Endothelial cell (in vitro differentiated cells): ENCODE data around the gene SLC25A13. TPM values are rescaled to one million over a fixed set of nuclear protein-coding genes. Genes with fewer than 3 reads are reported as not detected.

Source experiments
- DNase-seq: peaks from one replicate; pipeline ENCODE4 v3.0.0; 2021; ENCODE audit warnings: low spot score
- H3K27ac Mint-ChIP-seq: one replicate; pipeline ENCODE4 v1.8.0; 2021; ENCODE audit warnings: mixed read lengths, inconsistent platforms; ENCODE audit not compliant: unreplicated experiment
- H3K27me3 Mint-ChIP-seq: one replicate; pipeline ENCODE4 v1.8.0; 2021; ENCODE audit warnings: mild to moderate bottlenecking, moderate library complexity, mixed read lengths, inconsistent platforms; ENCODE audit not compliant: unreplicated experiment
- H3K36me3 Mint-ChIP-seq: one replicate; pipeline ENCODE4 v1.8.0; 2021; ENCODE audit warnings: mild to moderate bottlenecking, low read depth, mixed read lengths, inconsistent platforms; ENCODE audit not compliant: unreplicated experiment
- H3K4me1 Mint-ChIP-seq: one replicate; pipeline ENCODE4 v1.8.0; 2021; ENCODE audit warnings: mild to moderate bottlenecking, mixed read lengths, inconsistent platforms; ENCODE audit not compliant: unreplicated experiment
- H3K4me3 Mint-ChIP-seq: one replicate; pipeline ENCODE4 v1.8.0; 2021; ENCODE audit warnings: mild to moderate bottlenecking, mixed read lengths, inconsistent platforms; ENCODE audit not compliant: unreplicated experiment
- H3K9me3 Mint-ChIP-seq: one replicate; pipeline ENCODE4 v1.8.0; 2021; ENCODE audit warnings: mixed read lengths, inconsistent platforms; ENCODE audit not compliant: unreplicated experiment
- total RNA-seq: library from RNA; stranded (reverse); fragmentation: NEBNext Ultra II Directional; extraction: Animal tissue kit (Norgen Biotek cat#: 25700); gene quantifications from one replicate; pipeline ENCODE4 v1.2.1, GENCODE V29; 2021; ENCODE audit not compliant: unreplicated experiment
- TF ChIP-seq, protein P1 (sequence below): fragments of 200-600 bp; sonication (generic); IDR thresholded peaks from one replicate; pipeline ENCODE4 v1.5.0; 2021; ENCODE audit warnings: antibody characterized with exemption; ENCODE audit not compliant: unreplicated experiment

The SLC25A13 gene
- total RNA-seq, 1 donor from 2014 or later, result 69.6 TPM

DNA sequence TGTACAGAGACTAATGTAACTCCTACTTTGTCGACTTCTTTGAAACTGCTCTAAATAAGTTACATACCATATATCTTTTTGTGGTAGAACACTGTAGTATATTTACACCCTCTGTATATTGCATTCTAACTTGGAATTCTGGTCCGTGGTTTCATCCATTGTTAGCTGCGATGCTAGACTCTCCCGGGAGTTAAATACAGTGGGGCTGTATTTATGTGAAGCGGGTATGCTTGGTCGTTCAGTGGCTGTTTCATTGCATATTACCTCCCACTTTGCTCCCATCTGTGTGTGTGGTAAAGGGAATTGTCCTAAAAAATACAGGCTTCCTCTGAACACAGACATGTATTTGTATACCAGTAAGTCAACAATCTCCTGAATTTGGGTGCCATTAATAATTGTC is 231.1 kb downstream of the SLC25A13 start:
- H3K4me3 Mint-ChIP-seq, result no peak overlapping the region
- H3K27me3 Mint-ChIP-seq, result no peaks in the 10 kb centered on the region
- TF ChIP-seq, protein P1, sequence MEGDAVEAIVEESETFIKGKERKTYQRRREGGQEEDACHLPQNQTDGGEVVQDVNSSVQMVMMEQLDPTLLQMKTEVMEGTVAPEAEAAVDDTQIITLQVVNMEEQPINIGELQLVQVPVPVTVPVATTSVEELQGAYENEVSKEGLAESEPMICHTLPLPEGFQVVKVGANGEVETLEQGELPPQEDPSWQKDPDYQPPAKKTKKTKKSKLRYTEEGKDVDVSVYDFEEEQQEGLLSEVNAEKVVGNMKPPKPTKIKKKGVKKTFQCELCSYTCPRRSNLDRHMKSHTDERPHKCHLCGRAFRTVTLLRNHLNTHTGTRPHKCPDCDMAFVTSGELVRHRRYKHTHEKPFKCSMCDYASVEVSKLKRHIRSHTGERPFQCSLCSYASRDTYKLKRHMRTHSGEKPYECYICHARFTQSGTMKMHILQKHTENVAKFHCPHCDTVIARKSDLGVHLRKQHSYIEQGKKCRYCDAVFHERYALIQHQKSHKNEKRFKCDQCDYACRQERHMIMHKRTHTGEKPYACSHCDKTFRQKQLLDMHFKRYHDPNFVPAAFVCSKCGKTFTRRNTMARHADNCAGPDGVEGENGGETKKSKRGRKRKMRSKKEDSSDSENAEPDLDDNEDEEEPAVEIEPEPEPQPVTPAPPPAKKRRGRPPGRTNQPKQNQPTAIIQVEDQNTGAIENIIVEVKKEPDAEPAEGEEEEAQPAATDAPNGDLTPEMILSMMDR, result no peak
- DNase-seq, result no peak
- no peak overlapping the region for H3K27ac Mint-ChIP-seq
- H3K36me3 Mint-ChIP-seq, result no peaks in the 10 kb centered on the region
- H3K4me1 Mint-ChIP-seq, result no peaks in the 10 kb centered on the region
- no peaks in the 10 kb centered on the region for H3K9me3 Mint-ChIP-seq

DNA sequence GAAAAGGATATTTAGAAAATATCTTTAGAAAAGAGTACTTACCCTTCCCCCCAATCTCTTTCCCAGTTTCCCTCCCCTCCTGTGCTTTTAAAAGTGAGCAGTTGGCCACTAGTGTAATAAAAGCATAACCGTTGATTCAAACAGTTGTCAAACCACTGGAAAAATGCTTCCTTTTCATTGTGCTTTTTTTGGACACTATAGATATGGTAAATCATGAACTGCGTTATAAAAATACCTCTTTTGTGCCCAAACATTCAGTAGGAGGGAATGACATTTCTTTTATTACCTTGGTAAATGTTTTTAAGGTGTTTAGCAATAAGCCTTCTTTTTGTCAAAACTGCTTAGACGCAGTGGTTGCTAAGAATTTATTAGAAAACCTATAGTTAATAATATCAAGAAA is 232.4 kb downstream of the SLC25A13 start:
- TF ChIP-seq, protein P1, result no peak
- no peak for DNase-seq
- Mint-ChIP-seq H3K4me3 (no peak overlapping the region), H3K27me3 (no peaks in the 10 kb centered on the region), H3K9me3 (no peaks in the 10 kb centered on the region), H3K27ac (no peak overlapping the region), H3K4me1 (no peaks in the 10 kb centered on the region), H3K36me3 (no peaks in the 10 kb centered on the region)

DNA sequence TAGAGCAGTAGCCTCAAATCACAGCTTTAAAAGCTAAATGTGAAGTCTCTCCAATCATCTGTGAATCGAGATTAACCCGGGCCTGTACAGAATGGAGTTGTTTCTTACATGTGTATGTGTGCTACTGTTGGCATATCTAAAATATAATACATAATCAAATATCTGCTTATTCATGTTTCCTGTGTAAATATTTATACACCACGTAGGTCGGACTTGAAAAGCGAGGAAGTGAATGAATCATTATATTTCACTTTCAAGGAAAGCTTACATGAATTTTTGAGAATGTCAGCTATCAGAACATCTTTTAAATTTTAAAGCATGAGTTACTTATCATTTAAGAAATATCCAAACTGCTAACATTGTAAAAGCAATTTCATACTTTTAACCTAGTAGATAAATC is 233.3 kb downstream of the SLC25A13 start:
- H3K36me3 Mint-ChIP-seq, result no peaks in the 10 kb centered on the region
- H3K4me3 Mint-ChIP-seq, result no peak overlapping the region
- no peaks in the 10 kb centered on the region for H3K4me1 Mint-ChIP-seq
- no peak overlapping the region for H3K27ac Mint-ChIP-seq
- no peak for DNase-seq
- TF ChIP-seq, protein P1, result no peak
- no peaks in the 10 kb centered on the region for H3K27me3 Mint-ChIP-seq
- H3K9me3 Mint-ChIP-seq, result no peaks in the 10 kb centered on the region

DNA sequence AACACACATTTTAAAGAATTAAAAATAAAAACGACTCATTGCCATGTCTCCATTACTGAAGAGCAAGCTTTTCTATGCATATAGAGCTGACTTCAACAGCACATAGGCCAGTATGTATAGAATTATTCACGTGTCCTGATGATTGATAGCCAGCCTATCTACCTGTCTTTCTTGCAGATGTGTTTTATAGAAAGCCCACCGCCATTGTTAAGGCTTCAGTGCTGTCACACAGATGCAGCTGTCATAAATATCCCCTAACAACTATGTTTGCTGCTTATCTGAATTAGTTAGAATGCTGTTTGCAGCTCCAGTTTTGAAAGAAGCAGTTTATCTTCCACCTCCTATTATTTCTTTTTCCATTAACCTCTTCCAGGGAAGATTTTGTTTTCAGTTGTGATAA is 235.9 kb downstream of the SLC25A13 start:
- H3K4me1 Mint-ChIP-seq, result no peaks in the 10 kb centered on the region
- H3K4me3 Mint-ChIP-seq, result no peak overlapping the region
- H3K9me3 Mint-ChIP-seq, result no peaks in the 10 kb centered on the region
- DNase-seq, result no peak
- no peak overlapping the region for H3K27ac Mint-ChIP-seq
- TF ChIP-seq, protein P1, result no peak
- H3K27me3 Mint-ChIP-seq, result no peaks in the 10 kb centered on the region
- H3K36me3 Mint-ChIP-seq, result no peaks in the 10 kb centered on the region

DNA sequence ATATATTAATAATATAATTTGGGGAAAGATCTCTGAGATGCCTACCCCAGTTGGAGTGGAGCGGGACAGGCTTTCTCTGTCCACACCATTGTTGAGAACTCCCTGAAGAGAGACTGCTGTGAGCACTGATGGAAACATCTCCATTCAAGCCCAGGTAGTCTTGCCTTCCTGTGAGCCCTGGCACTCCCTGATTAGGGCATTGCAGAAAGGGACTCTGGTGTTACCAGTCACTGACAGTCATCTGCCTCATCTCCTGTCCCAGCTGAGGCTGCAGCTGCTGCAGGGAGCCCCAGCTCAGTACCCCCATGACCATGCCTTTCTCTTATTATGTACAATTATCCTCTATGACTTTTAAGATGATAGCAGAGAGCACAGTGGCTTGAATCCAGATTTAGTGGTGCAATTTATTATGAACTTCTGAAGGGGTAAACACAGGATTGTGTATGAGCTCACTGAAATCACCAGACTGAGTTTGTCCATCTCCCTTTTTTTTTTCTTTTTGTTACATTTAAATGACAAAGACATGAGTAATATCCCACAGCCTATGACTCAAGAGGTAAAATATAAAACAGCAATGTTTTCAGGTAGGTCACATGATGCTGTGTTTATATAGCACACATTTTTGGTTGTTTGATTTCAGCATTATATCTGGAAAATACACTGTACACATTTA is 236.9 kb downstream of the SLC25A13 start:
- Mint-ChIP-seq H3K9me3 (no peaks in the 10 kb centered on the region), H3K4me3 (no peak overlapping the region), H3K4me1 (no peaks in the 10 kb centered on the region), H3K27ac (no peak overlapping the region), H3K27me3 (no peaks in the 10 kb centered on the region), H3K36me3 (no peaks in the 10 kb centered on the region)
- TF ChIP-seq, protein P1, result no peak
- no peak for DNase-seq
